C4-2B (cell line): ENCODE data around the gene CYP8B1.

Experiments
- H3K27ac ChIP-seq: fragments of 450-650 bp; 2 replicates; pipeline ENCODE4 v1.5.1; 2017
- CTCF ChIP-seq: fragments of 450-650 bp; conservative IDR thresholded peaks from 2 replicates; pipeline ENCODE4 v1.5.1; 2017; ENCODE audit warnings: mild to moderate bottlenecking
- ZFX ChIP-seq: fragments of 450-650 bp; IDR thresholded peaks from 2 replicates; pipeline ENCODE4 v1.6.1; 2017

Gene CYP8B1

GRCh38 chr3:42873221-42873982 is 2.3 kb downstream of the CYP8B1 start:
- no peak overlapping the region for H3K27ac ChIP-seq
- TF ChIP-seq ZFX (no peak), CTCF (no peak)

- no peak overlapping the region for H3K27ac ChIP-seq
- TF ChIP-seq CTCF (no peak), ZFX (no peak)
Measured at GRCh38 chr3:42872718-42873117, 3.0 kb downstream of the CYP8B1 start.

- H3K27ac ChIP-seq = no peak overlapping the region
- TF ChIP-seq CTCF (no peak), ZFX (no peak)
Measured at GRCh38 chr3:42871592-42872196, 4.0 kb downstream of the CYP8B1 start.

GRCh38 chr3:42868841-42869240 is 6.8 kb downstream of the CYP8B1 start:
- H3K27ac ChIP-seq = no peak overlapping the region
- TF ChIP-seq CTCF = no peak

- no peak for TF ChIP-seq CTCF
- TF ChIP-seq ZFX = no peak
- H3K27ac ChIP-seq = no peak overlapping the region
Measured at GRCh38 chr3:42867138-42867537, 8.5 kb downstream of the CYP8B1 start.

GRCh38 chr3:42865256-42865655 is 10.4 kb downstream of the CYP8B1 start:
- no peak overlapping the region for H3K27ac ChIP-seq
- TF ChIP-seq CTCF (no peak), ZFX (no peak)

GRCh38 chr3:42864321-42864950 is 11.2 kb downstream of the CYP8B1 start:
- no peak overlapping the region for H3K27ac ChIP-seq
- TF ChIP-seq ZFX (no peak), CTCF (no peak)
